Keratinocyte (primary cell): Measurements from ENCODE around the gene PDZD7. TPM values are rescaled to one million over a fixed set of nuclear protein-coding genes. Genes with fewer than 3 reads are reported as not detected.

Source experiments
- DNase-seq: peaks from one replicate; pipeline ENCODE4 v3.0.0-alpha.2; 2011; ENCODE audit warnings: low read depth, missing footprints, low spot score
- FAIRE-seq: peaks from 2 replicates; lab custom pipeline; 2011; peaks lifted over from hg19 to GRCh38; lab: Jason Lieb, UNC
- H2AFZ ChIP-seq: 2 replicates; pipeline ENCODE4 v1.6.0; 2012; ENCODE audit warnings: low read length, control low read depth, inconsistent platforms; ENCODE audit not compliant: control insufficient read depth
- H3K27ac ChIP-seq: 2 replicates; pipeline ENCODE4 v1.5.1; 2011; ENCODE audit warnings: low read length; ENCODE audit not compliant: control insufficient read depth, insufficient read depth
- H3K27me3 ChIP-seq: 3 replicates; pipeline ENCODE4 v1.6.0; 2011; ENCODE audit warnings: low read length; ENCODE audit not compliant: control insufficient read depth, insufficient read depth; ENCODE audit errors: extremely low read depth
- H3K36me3 ChIP-seq, 2 experiments: 2 replicates in 1 of 2; 3 replicates in 1 of 2; pipeline ENCODE4 v1.5.1; 2011; ENCODE audit warnings: low read length in 2 of 2, mild to moderate bottlenecking in 1 of 2; ENCODE audit not compliant: control insufficient read depth in 2 of 2, insufficient read depth in 2 of 2; ENCODE audit errors: extremely low read depth in 1 of 2
- H3K4me1 ChIP-seq: 3 replicates; pipeline ENCODE4 v1.5.1; 2011; ENCODE audit warnings: low read length; ENCODE audit not compliant: control insufficient read depth, insufficient read depth; ENCODE audit errors: extremely low read depth
- H3K4me2 ChIP-seq: 3 replicates; pipeline ENCODE4 v1.6.0; 2011; ENCODE audit warnings: low read depth, low read length; ENCODE audit not compliant: control insufficient read depth, insufficient read depth; ENCODE audit errors: extremely low read depth
- H3K4me3 ChIP-seq, 3 experiments: fragments of 200-600 bp in 1 of 3; sonication (generic) in 1 of 3; 2 replicates in 2 of 3; 3 replicates in 1 of 3; pipeline ENCODE4 v1.5.1; 2011 to 2016; ENCODE audit warnings: low read length in 3 of 3, mild to moderate bottlenecking in 3 of 3, control low read depth in 2 of 3, inconsistent platforms in 1 of 3, low read depth in 1 of 3, mixed read lengths in 1 of 3, mixed run types in 1 of 3, moderate library complexity in 1 of 3; ENCODE audit not compliant: control insufficient read depth in 2 of 3, insufficient read depth in 2 of 3; ENCODE audit errors: extremely low read depth in 1 of 3
- H3K79me2 ChIP-seq: 2 replicates; pipeline ENCODE4 v1.6.0; 2012; ENCODE audit warnings: low read length; ENCODE audit not compliant: control insufficient read depth, insufficient read depth
- H3K9ac ChIP-seq: 3 replicates; pipeline ENCODE4 v1.6.0; 2011; ENCODE audit warnings: low read length; ENCODE audit not compliant: control insufficient read depth, insufficient read depth; ENCODE audit errors: extremely low read depth
- H3K9me1 ChIP-seq: 3 replicates; pipeline ENCODE4 v1.6.0; 2011; ENCODE audit warnings: low read length; ENCODE audit not compliant: control insufficient read depth, insufficient read depth; ENCODE audit errors: extremely low read depth
- H3K9me3 ChIP-seq: 2 replicates; pipeline ENCODE4 v1.5.1; 2012; ENCODE audit warnings: low read depth, low read length; ENCODE audit not compliant: control insufficient read depth
- H4K20me1 ChIP-seq: 3 replicates; pipeline ENCODE4 v1.6.0; 2011; ENCODE audit warnings: low read length; ENCODE audit not compliant: control insufficient read depth, insufficient read depth; ENCODE audit errors: extremely low read depth
- CTCF ChIP-seq, 3 experiments: IDR thresholded peaks in 1 of 3; conservative IDR thresholded peaks in 1 of 3; optimal IDR thresholded peaks in 1 of 3; 2 replicates in 2 of 3; 3 replicates in 1 of 3; pipeline versions ENCODE3 to v1.5.1; 2011; ENCODE audit warnings: low read length in 3 of 3, mild to moderate bottlenecking in 3 of 3, moderate library complexity in 2 of 3, control low read depth in 1 of 3, inconsistent platforms in 1 of 3; ENCODE audit not compliant: insufficient read depth in 2 of 3; ENCODE audit errors: extremely low read depth in 1 of 3
- EZH2 ChIP-seq: IDR thresholded peaks from one replicate; pipeline ENCODE4 v1.6.1; 2012; ENCODE audit warnings: inconsistent platforms, mild to moderate bottlenecking, low read length, moderate library complexity
- dilution Hi-C: fragments of 300-500 bp; cut with MboI; formaldehyde crosslinking; loops from one replicate; pipeline ENCODE4 v1.7.0; 2020; ENCODE audit warnings: low sequenced_read_pairs; ENCODE audit not compliant: extremely low pct_ligation_motif_present
- polyA plus RNA-seq, 5 experiments: library from polyadenylated mRNA; depleted of rRNA in 3 of 5; stranded (reverse) in 3 of 5; stranded (forward) in 1 of 5; unstranded in 1 of 5; fragments of >200 nt; gene quantifications; 1 replicate in 1 of 5; 2 replicates in 3 of 5; 3 replicates in 1 of 5; pipeline versions ENCODE4 v1.2.1 to v1.2.3, GENCODE V29; 2011 to 2012; ENCODE audit warnings: missing spikeins in 2 of 5, low read depth in 1 of 5, low replicate concordance in 1 of 5

The PDZD7 gene
- polyA plus RNA-seq, 1 donor (not counting 4 experiments of a cell fraction or from before 2014, with no cell fraction given), result 0.54 TPM

- Histone ChIP-seq H3K9me1 (no peaks in the 10 kb centered on the region), H3K27me3 (no peaks in the 10 kb centered on the region), H3K27ac (no peak overlapping the region), H3K36me3 (peaks cover 15 to 22% of the 10 kb centered on the region in 2 experiments), H3K4me1 (peaks cover 14% of the 10 kb centered on the region), H3K9ac (no peak overlapping the region), H4K20me1 (no peaks in the 10 kb centered on the region), H3K4me2 (peak overlapping the region; percentile 94), H3K4me3 (no peak overlapping the region), H3K9me3 (no peaks in the 10 kb centered on the region), H2AFZ (no peak overlapping the region), H3K79me2 (peaks cover 26% of the 10 kb centered on the region)
- dilution Hi-C loops, result no loop called here
- DNase-seq, result no peak
- no peak for FAIRE-seq
- no peak for TF ChIP-seq CTCF (optimal IDR thresholded peaks at IDR 0.05 in 1 of 3, IDR thresholded peaks at IDR 0.05 in 1 of 3, conservative IDR thresholded peaks at IDR 0.05 in 1 of 3; ENCODE audit: extremely low read depth in 1 of 3, insufficient read depth in 2 of 3, low read length in 3 of 3)
- no peak for TF ChIP-seq EZH2
These were observed 29.3 kb downstream of the PDZD7 start for GRCh38 chr10:101001659-101002035.

- H3K4me3 ChIP-seq, result peak overlapping the region; percentile 82 to 90 (median 87)
- peak overlapping the region; percentile 93 for H3K9ac ChIP-seq
- H3K9me1 ChIP-seq, result no peaks in the 10 kb centered on the region
- DNase-seq (no peak), FAIRE-seq (peak; percentile 23)
- H3K27me3 ChIP-seq, result no peaks in the 10 kb centered on the region
- H3K4me1 ChIP-seq, result peaks cover 17% of the 10 kb centered on the region
- H2AFZ ChIP-seq, result no peak overlapping the region
- peaks cover 26% of the 10 kb centered on the region for H3K79me2 ChIP-seq
- no peaks in the 10 kb centered on the region for H3K9me3 ChIP-seq
- dilution Hi-C loops, result no loop called here
- H3K4me2 ChIP-seq, result peak overlapping the region; percentile 94
- no peak for TF ChIP-seq EZH2
- H3K27ac ChIP-seq, result peak overlapping the region; percentile 85
- H3K36me3 ChIP-seq, result peaks cover 11 to 19% of the 10 kb centered on the region in 2 experiments
- no peaks in the 10 kb centered on the region for H4K20me1 ChIP-seq
These were observed 29.8 kb downstream of the PDZD7 start for GRCh38 chr10:101000915-101001658.
